ENCODE data around the gene ZNF397. TPM values are rescaled to one million over a fixed set of nuclear protein-coding genes. Genes with fewer than 3 reads are reported as not detected.
A peak's percentile ranks its signal among the peaks of the same experiment; 100 is the strongest.

The ZNF397 gene
- polyA plus RNA-seq, 1 donor from 2014 or later, result 58.7 TPM

DNA sequence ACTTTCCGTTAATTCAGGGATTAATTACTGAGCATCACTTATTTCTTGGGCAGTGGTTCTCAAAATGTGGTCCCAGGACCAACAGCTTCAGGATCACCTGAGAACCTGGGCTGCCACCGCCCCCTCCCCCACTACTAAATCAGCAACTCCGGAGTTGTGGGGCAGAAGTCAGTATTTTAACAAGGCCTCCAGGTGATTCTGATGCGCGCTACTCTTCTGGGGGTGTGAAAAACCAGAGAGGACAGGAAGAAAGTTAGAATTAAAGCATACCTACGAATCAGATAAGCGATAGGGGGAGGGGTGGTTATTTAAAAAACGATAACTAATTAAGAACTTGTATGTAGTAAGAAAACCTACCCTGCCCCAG is 48.9 kb downstream of the ZNF397 start:
- Histone ChIP-seq H3K4me3 (ENCODE audit: low read length) (peak overlapping the region; percentile 76), H3F3A (ENCODE audit: insufficient read depth, low read length, poor library complexity, severe bottlenecking) (no peaks in the 10 kb centered on the region), H3K79me2 (replicated peaks; ENCODE audit: insufficient read depth, low read length) (peaks cover 35% of the 10 kb centered on the region), H3K9ac (ENCODE audit: low read length) (peak overlapping the region; percentile 91), H4K20me1 (ENCODE audit: insufficient read depth) (no peaks in the 10 kb centered on the region), H3K36me3 (ENCODE audit: insufficient read depth, low read length) (no peaks in the 10 kb centered on the region), H3K9me2 (ENCODE audit: insufficient read depth, low read length) (no peaks in the 10 kb centered on the region), H3K27me3 (ENCODE audit: insufficient read depth, low read depth, low read length) (no peaks in the 10 kb centered on the region), H3K9me3 (ENCODE audit: low read length) (peaks cover 2% of the 10 kb centered on the region), H3K27ac (ENCODE audit: low read length) (peak overlapping the region; percentile 88), H2AFZ (ENCODE audit: low read depth, low read length) (peak overlapping the region; percentile 79), H3K4me2 (ENCODE audit: low read length) (peak overlapping the region; percentile 60)
- TF ChIP-seq SMC3 (conservative IDR thresholded peaks at IDR 0.05; ENCODE audit: poor library complexity) (no peak), TAF1 (IDR thresholded peaks at IDR 0.05; ENCODE audit: low read depth) (no peak), MXI1 (conservative IDR thresholded peaks at IDR 0.05; ENCODE audit: poor library complexity, severe bottlenecking) (no peak), POLR2AphosphoS5 (IDR thresholded peaks at IDR 0.05) (no peak), EZH2 (IDR thresholded peaks at IDR 0.05; ENCODE audit: borderline replicate concordance, insufficient read depth, low read length, poor library complexity, severe bottlenecking) (no peak), EP300 (conservative IDR thresholded peaks at IDR 0.05; ENCODE audit: poor library complexity, severe bottlenecking) (no peak), RAD21 (conservative IDR thresholded peaks at IDR 0.05) (no peak)
- TF ChIP-seq, protein P1, sequence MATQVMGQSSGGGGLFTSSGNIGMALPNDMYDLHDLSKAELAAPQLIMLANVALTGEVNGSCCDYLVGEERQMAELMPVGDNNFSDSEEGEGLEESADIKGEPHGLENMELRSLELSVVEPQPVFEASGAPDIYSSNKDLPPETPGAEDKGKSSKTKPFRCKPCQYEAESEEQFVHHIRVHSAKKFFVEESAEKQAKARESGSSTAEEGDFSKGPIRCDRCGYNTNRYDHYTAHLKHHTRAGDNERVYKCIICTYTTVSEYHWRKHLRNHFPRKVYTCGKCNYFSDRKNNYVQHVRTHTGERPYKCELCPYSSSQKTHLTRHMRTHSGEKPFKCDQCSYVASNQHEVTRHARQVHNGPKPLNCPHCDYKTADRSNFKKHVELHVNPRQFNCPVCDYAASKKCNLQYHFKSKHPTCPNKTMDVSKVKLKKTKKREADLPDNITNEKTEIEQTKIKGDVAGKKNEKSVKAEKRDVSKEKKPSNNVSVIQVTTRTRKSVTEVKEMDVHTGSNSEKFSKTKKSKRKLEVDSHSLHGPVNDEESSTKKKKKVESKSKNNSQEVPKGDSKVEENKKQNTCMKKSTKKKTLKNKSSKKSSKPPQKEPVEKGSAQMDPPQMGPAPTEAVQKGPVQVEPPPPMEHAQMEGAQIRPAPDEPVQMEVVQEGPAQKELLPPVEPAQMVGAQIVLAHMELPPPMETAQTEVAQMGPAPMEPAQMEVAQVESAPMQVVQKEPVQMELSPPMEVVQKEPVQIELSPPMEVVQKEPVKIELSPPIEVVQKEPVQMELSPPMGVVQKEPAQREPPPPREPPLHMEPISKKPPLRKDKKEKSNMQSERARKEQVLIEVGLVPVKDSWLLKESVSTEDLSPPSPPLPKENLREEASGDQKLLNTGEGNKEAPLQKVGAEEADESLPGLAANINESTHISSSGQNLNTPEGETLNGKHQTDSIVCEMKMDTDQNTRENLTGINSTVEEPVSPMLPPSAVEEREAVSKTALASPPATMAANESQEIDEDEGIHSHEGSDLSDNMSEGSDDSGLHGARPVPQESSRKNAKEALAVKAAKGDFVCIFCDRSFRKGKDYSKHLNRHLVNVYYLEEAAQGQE (IDR thresholded peaks at IDR 0.05; ENCODE audit: borderline replicate concordance), result no peak
- TF ChIP-seq, protein P2, sequence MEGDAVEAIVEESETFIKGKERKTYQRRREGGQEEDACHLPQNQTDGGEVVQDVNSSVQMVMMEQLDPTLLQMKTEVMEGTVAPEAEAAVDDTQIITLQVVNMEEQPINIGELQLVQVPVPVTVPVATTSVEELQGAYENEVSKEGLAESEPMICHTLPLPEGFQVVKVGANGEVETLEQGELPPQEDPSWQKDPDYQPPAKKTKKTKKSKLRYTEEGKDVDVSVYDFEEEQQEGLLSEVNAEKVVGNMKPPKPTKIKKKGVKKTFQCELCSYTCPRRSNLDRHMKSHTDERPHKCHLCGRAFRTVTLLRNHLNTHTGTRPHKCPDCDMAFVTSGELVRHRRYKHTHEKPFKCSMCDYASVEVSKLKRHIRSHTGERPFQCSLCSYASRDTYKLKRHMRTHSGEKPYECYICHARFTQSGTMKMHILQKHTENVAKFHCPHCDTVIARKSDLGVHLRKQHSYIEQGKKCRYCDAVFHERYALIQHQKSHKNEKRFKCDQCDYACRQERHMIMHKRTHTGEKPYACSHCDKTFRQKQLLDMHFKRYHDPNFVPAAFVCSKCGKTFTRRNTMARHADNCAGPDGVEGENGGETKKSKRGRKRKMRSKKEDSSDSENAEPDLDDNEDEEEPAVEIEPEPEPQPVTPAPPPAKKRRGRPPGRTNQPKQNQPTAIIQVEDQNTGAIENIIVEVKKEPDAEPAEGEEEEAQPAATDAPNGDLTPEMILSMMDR (IDR thresholded peaks at IDR 0.05; ENCODE audit: poor library complexity, severe bottlenecking), result no peak

DNA sequence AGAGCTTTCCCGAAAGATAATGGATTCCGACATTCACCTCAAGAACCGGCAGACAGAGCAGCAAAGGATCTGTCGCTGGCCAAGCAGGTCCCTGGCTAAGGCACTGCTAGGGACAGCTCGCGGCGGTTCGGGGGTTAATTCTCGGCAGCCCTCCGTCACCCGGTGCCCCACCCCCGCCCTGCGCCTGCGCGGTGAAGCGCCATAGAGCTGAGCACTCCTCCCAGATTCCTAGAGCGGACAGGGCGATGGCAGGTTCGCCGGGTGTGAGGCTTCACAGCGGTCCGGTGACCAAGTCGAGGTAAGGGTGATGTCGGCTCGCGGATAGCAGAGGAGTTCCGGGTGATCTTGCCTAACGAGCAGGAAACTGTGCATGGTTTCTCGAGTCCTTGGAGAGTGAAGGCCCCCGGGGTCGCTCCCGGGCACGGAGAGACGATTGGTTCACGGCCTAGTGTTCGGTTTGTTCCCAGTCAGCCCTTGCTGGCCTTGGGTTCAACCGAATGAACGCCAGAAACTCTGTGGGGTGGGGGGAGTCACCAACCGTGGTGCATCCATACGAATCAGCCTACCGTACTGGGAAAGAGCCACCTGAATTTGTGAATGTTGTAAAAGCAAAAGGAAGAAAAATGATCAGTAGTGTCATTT is 49.4 kb downstream of the ZNF397 start, which contains the start of gene ZSCAN30:
Gene ZSCAN30 (minus strand): TSS at position 136 of the 642 bp plus-strand sequence. CDS start 25,877 bp downstream, outside the sequence.
- H3K79me2 ChIP-seq (replicated peaks; ENCODE audit: insufficient read depth, low read length), result peaks cover 35% of the 10 kb centered on the region

More for the DNA sequence above, 49.4 kb downstream of the ZNF397 start, which contains the start of gene ZSCAN30:
- Histone ChIP-seq H3F3A (ENCODE audit: insufficient read depth, low read length, poor library complexity, severe bottlenecking) (no peaks in the 10 kb centered on the region), H2AFZ (ENCODE audit: low read depth, low read length) (peak within 1 kb of the TSS; percentile 89), H3K9me2 (ENCODE audit: insufficient read depth, low read length) (no peaks in the 10 kb centered on the region), H3K36me3 (ENCODE audit: insufficient read depth, low read length) (no peaks in the 10 kb centered on the region), H3K9me3 (ENCODE audit: low read length) (no peaks in the 10 kb centered on the region), H3K9ac (ENCODE audit: low read length) (peak within 1 kb of the TSS; percentile 91), H3K27me3 (ENCODE audit: insufficient read depth, low read depth, low read length) (no peaks in the 10 kb centered on the region), H4K20me1 (ENCODE audit: insufficient read depth) (no peaks in the 10 kb centered on the region), H3K27ac (ENCODE audit: low read length) (peak within 1 kb of the TSS; percentile 88), H3K4me3 (ENCODE audit: low read length) (peak within 1 kb of the TSS; percentile 76), H3K4me2 (ENCODE audit: low read length) (peak within 1 kb of the TSS; percentile 70)
- TF ChIP-seq, protein P2 (IDR thresholded peaks at IDR 0.05; ENCODE audit: poor library complexity, severe bottlenecking), result no peak
- TF ChIP-seq SMC3 (conservative IDR thresholded peaks at IDR 0.05; ENCODE audit: poor library complexity) (peak; percentile 59), EP300 (conservative IDR thresholded peaks at IDR 0.05; ENCODE audit: poor library complexity, severe bottlenecking) (peak; percentile 84), POLR2AphosphoS5 (IDR thresholded peaks at IDR 0.05) (peak; percentile 99), TAF1 (IDR thresholded peaks at IDR 0.05; ENCODE audit: low read depth) (peak; percentile 93), MXI1 (conservative IDR thresholded peaks at IDR 0.05; ENCODE audit: poor library complexity, severe bottlenecking) (peak; percentile 81), RAD21 (conservative IDR thresholded peaks at IDR 0.05) (peak; percentile 48), EZH2 (IDR thresholded peaks at IDR 0.05; ENCODE audit: borderline replicate concordance, insufficient read depth, low read length, poor library complexity, severe bottlenecking) (no peak)
- TF ChIP-seq, protein P1 (IDR thresholded peaks at IDR 0.05; ENCODE audit: borderline replicate concordance), result peak; percentile 91

Data from neural cell (in vitro differentiated cells).